MG63 (cell line): ENCODE results near the gene ZNF730. TPM values are rescaled to one million over a fixed set of nuclear protein-coding genes. Genes with fewer than 3 reads are reported as not detected.
A peak's percentile ranks its signal among the peaks of the same experiment; 100 is the strongest.
"Not testable (repeated sequence)": the region's sequence is repeated elsewhere in the genome, so short reads cannot be mapped to it uniquely, and the experiment has no call there.

Experiments used
- DNase-seq: peaks from one replicate; pipeline ENCODE4 v3.0.0-alpha.2; 2020
- H3K27me3 ChIP-seq: fragments of 250-450 bp; sonication (Bioruptor Pico); 2 replicates; pipeline ENCODE4 v1.5.1; 2020; ENCODE audit warnings: mild to moderate bottlenecking, moderate library complexity
- H3K36me3 ChIP-seq: fragments of 250-450 bp; sonication (Bioruptor Pico); 2 replicates; pipeline ENCODE4 v1.5.1; 2020; ENCODE audit warnings: mild to moderate bottlenecking, moderate library complexity
- H3K4me3 ChIP-seq: fragments of 250-450 bp; sonication (Bioruptor Pico); 2 replicates; pipeline ENCODE4 v1.5.1; 2020; ENCODE audit warnings: mild to moderate bottlenecking, moderate library complexity
- H3K9me3 ChIP-seq: fragments of 250-450 bp; sonication (Bioruptor Pico); 2 replicates; pipeline ENCODE4 v1.5.1; 2020; ENCODE audit warnings: mild to moderate bottlenecking, moderate library complexity
- total RNA-seq: library from RNA; depleted of rRNA; stranded (reverse); fragments of >200 nt; shearing (Covaris generic); gene quantifications from 2 replicates; pipeline ENCODE4 v1.2.3, GENCODE V29; 2014; ENCODE audit warnings: low replicate concordance; rRNA removed

ZNF730 gene
- total RNA-seq, result 0.15 and 1.4 TPM in 2 replicates

DNA sequence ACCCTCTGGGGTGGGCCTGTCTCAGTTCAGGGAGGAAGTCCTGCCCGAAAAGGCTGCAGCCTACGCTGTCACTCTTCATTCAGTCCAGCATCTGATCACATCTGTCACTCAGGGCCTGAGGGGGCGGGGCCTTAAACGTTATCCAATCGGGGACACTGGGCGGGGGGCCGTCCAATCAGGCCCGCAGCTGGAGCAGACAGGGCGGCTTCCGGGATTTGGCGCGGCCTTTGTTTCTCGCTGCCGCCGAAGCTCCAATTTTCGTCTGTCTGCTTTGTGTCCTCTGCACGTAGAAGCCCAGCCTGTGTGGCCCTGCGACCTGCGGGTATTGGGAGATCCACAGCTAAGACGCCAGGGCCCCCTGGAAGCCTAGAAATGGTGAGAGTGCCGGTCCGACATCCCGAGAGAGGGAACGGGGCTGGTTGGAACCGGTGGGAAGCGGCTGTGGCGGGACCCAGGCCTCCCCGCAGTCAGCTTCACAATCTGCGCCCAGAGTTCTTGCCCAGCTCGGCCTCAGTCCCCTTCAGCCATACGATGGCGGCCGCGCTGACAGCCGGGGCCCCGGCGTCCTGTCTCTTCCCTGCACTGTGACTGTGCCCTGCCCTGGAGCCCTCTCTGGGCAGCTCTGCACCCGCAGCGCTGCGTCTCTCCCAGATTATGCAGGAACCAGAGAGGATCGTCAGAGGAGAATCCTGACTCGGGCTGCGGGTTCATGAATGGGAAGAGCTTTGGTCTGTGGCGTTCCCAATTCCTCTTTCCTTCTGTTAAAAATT lies at the start of gene ZNF730:
Gene ZNF730 (plus strand): TSS at position 224 of the 770 bp plus-strand sequence. CDS start 149 bp downstream, at position 373.
- Histone ChIP-seq H3K9me3 (no peaks in the 10 kb centered on the region), H3K27me3 (no peaks in the 10 kb centered on the region), H3K4me3 (peak within 1 kb of the TSS; percentile 58), H3K36me3 (no peaks in the 10 kb centered on the region; the same call in 1 of the 2 replicates)
- DNase-seq, result peak; percentile 50

GRCh38 chr19:23070353-23071146 lies 46.3 kb upstream of the ZNF730 start:
- DNase-seq, result no peak
- no peaks in the 10 kb centered on the region for H3K36me3 ChIP-seq
- no peak overlapping the region for H3K4me3 ChIP-seq
- H3K27me3 ChIP-seq, result no peaks in the 10 kb centered on the region
- H3K9me3 ChIP-seq, result no peaks in the 10 kb centered on the region

DNA sequence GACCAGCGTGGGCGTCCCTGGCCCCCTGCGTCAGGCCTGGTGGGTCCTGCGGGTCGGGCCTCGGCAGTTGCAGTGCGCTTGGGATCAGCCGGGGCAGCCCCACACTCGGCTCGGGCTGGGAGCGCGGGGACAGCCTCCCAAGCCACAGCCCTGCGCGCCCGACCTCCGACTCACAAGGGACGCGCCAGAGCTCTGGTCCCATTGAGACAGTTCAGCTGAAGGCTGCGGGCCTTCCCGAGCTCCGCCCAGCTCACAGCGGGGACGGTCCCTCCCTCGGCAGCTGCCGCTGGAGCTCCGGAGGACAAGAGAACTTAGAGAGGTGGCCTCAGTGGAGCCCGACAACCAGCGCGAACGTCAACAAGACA lies 45.7 kb upstream of the ZNF730 start:
- Histone ChIP-seq H3K27me3 (no peaks in the 10 kb centered on the region), H3K4me3 (0 out of 2 replicates have a peak overlapping the region, but pooled peaks have one; percentile 4), H3K36me3 (no peaks in the 10 kb centered on the region), H3K9me3 (no peaks in the 10 kb centered on the region)
- DNase-seq, result peak; percentile 8

GRCh38 chr19:23075031-23075733 lies 41.6 kb upstream of the ZNF730 start:
- Histone ChIP-seq H3K27me3 (no peaks in the 10 kb centered on the region), H3K9me3 (no peaks in the 10 kb centered on the region), H3K36me3 (no peaks in the 10 kb centered on the region), H3K4me3 (peak overlapping the region; percentile 42)
- peak; percentile 28 for DNase-seq

DNA sequence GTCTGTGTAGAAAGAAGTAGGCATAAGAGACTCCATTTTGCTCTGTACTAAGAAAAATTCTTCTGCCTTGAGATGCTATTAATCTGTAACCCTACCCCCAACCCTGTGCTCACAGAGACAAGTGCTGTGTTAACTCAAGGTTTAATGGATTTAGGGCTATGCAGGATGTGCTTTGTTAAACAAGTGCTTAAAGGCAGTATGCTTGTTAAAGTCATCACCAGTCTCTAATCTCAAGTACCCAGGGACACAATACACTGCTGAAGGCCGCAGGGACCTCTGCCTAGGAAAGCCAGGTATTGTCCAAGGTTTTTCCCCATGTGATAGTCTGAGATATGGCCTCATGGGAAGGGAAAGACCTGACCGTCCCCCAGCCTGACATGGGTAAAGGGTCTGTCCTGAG lies 39.0 kb upstream of the ZNF730 start:
- not testable (repeated sequence) for H3K27me3 ChIP-seq, H3K9me3 ChIP-seq, H3K4me3 ChIP-seq, H3K36me3 ChIP-seq, DNase-seq

DNA sequence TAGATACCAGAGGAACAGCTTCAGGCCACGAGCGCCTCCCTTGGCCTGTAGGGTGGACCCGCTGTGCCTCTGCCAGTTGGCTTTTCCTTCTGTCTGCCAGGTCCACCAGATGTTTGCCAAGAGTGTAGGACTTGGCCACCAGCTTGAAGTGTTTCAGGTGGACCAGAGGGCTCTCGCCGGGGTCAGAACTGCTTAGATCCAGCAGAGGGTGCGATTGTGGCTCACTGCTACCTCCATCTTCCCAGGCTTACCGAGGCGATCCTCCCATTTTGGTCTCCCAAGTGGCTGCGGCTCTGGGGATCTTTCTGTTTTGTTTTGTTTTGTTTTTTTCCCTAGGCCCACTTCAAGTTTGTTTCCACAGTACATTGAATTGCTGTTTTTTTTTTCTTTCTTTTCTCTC lies 23.0 kb upstream of the ZNF730 start:
- Histone ChIP-seq H3K36me3 (no peaks in the 10 kb centered on the region), H3K27me3 (no peaks in the 10 kb centered on the region), H3K9me3 (no peaks in the 10 kb centered on the region), H3K4me3 (no peak overlapping the region)
- DNase-seq, result no peak

- H3K9me3 ChIP-seq, result no peaks in the 10 kb centered on the region
- no peaks in the 10 kb centered on the region for H3K27me3 ChIP-seq
- no peak for DNase-seq
- H3K4me3 ChIP-seq, result no peak overlapping the region
- no peaks in the 10 kb centered on the region for H3K36me3 ChIP-seq
Observed at GRCh38 chr19:23095418-23095817, 21.4 kb upstream of the ZNF730 start.

- DNase-seq, result no peak
- no peaks in the 10 kb centered on the region for H3K27me3 ChIP-seq
Observed at GRCh38 chr19:23098286-23098685, 18.5 kb upstream of the ZNF730 start.

GRCh38 chr19:23098988-23099387 lies 17.8 kb upstream of the ZNF730 start:
- no peak overlapping the region for H3K4me3 ChIP-seq

More at GRCh38 chr19:23098286-23098685, 18.5 kb upstream of the ZNF730 start:
- Histone ChIP-seq H3K36me3 (no peaks in the 10 kb centered on the region), H3K4me3 (no peak overlapping the region), H3K9me3 (no peaks in the 10 kb centered on the region)

DNA sequence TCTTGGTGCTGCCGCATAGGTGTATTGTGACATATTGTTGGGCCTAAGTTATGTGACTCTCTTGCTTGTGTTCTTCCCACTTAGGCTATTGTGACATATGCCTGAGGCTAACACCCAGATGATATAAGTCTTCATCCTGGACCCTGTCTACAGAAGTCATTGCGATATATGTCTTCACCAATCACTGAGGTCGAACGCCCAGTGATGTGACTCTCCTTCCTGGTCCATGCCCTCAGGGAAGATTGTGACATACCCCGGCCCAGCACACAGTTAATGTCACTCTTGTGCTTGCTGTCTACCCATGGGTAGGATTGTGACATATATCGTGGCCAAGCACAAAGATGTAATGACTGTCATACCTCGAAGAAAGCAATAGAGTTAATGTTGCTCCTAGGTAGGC lies 16.9 kb upstream of the ZNF730 start:
- H3K9me3 ChIP-seq, result no peaks in the 10 kb centered on the region
- H3K4me3 ChIP-seq, result no peak overlapping the region
- H3K27me3 ChIP-seq, result no peaks in the 10 kb centered on the region
- H3K36me3 ChIP-seq, result no peaks in the 10 kb centered on the region
- DNase-seq, result no peak

More at GRCh38 chr19:23098988-23099387, 17.8 kb upstream of the ZNF730 start:
- no peaks in the 10 kb centered on the region for H3K9me3 ChIP-seq
- no peaks in the 10 kb centered on the region for H3K36me3 ChIP-seq
- no peak for DNase-seq
- no peaks in the 10 kb centered on the region for H3K27me3 ChIP-seq

DNA sequence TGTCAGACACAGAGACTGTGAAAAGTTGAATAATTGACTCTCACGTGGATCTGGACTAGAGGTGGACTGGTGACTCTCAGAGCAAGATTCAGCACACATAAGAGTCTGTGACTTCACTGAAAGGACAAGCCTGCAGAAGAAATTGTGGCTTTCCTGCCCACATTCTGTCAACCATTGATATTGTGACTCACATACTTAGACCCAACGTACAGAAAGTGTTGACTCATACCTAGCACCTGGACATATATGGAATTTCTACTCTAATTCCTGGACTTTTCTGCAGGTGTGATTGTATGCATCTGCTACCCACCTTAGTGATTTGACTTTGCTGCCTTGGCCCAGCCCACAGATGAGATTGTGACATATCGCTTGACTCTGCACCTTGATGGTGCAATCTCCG lies 15.6 kb upstream of the ZNF730 start:
- no peak for DNase-seq
- H3K27me3 ChIP-seq, result no peaks in the 10 kb centered on the region
- no peaks in the 10 kb centered on the region for H3K9me3 ChIP-seq
- H3K36me3 ChIP-seq, result no peaks in the 10 kb centered on the region
- H3K4me3 ChIP-seq, result no peak overlapping the region

DNA sequence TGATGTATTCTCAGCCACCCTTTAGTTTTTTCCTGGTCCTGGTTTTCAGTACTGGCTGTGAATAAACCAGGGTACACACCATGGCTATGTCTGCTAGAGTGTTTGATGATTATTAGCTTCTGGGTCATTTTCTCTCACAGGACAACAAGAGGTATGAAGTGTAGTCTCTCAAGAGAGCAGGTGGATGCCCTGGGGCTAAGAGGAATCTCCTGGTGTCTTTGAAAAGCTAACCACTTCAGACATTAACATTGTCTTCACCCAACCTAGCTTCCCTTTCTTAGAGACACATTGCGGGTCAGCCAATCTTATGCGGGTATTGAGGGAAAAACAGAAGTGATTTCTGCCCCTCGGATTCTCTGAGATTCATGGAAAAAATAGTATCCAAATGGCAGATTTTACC lies 1.6 kb downstream of the ZNF730 start:
- Histone ChIP-seq H3K27me3 (no peaks in the 10 kb centered on the region), H3K9me3 (no peaks in the 10 kb centered on the region), H3K4me3 (no peak overlapping the region)

DNA sequence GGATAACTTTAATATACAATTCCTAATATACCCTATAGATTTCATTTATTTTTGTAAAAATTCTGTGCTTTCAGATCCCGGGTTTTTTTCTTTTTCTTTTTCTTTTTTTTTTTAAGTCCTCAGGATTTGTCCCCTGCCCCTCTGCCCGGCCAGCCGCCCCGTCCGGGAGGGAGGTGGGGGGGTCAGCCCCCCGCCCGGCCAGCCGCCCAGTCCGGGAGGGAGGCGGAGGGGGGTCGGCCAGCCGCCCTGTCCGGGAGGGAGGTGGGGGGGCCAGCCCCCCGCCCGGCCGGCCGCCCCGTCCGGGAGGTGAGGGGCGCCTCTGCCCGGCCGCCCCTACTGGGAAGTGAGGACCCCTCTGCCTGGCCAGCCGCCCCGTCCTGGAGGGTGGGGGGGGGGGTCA lies 17.4 kb downstream of the ZNF730 start:
- H3K36me3 ChIP-seq, H3K9me3 ChIP-seq, H3K27me3 ChIP-seq, DNase-seq, H3K4me3 ChIP-seq: not testable (repeated sequence)

More for the DNA sequence above, 1.6 kb downstream of the ZNF730 start:
- no peaks in the 10 kb centered on the region; the same call in 1 of the 2 replicates for H3K36me3 ChIP-seq
- DNase-seq, result no peak

GRCh38 chr19:23145617-23146415 lies 29.0 kb downstream of the ZNF730 start:
- H3K4me3 ChIP-seq, result no peak overlapping the region
- no peaks in the 10 kb centered on the region for H3K27me3 ChIP-seq
- peaks cover 2% of the 10 kb centered on the region; the same call in 1 of the 2 replicates for H3K9me3 ChIP-seq
- no peaks in the 10 kb centered on the region for H3K36me3 ChIP-seq
- DNase-seq, result no peak

DNA sequence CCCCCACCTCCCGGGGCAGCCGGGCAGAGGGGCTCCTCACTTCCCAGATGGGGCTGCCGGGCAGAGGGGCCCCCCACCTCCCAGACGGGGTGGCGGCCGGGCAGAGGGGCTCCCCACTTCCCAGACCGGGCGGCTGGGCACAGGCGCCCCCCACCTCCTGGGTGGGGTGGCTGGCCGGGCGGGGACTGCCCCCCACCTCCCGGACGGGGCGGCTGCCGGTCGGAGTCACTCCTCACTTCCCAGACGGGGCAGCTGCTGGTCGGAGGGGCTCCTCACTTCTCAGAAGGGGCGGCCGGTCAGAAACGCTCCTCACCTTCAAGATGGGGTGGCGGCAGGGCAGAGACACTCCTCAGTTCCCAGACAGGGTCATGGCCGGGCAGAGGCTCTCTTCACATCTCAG lies 43.9 kb downstream of the ZNF730 start:
- no peak for DNase-seq
- H3K27me3 ChIP-seq, result no peaks in the 10 kb centered on the region
- no peaks in the 10 kb centered on the region for H3K9me3 ChIP-seq
- H3K4me3 ChIP-seq, result no peak overlapping the region
- H3K36me3 ChIP-seq, result no peaks in the 10 kb centered on the region

- H3K4me3 ChIP-seq, result not testable (repeated sequence)
Observed at GRCh38 chr19:23168286-23168685, 51.5 kb downstream of the ZNF730 start.

More at GRCh38 chr19:23168286-23168685, 51.5 kb downstream of the ZNF730 start:
- not testable (repeated sequence) for DNase-seq, H3K36me3 ChIP-seq, H3K27me3 ChIP-seq, H3K9me3 ChIP-seq
